ENCODE measurements around the gene TTC39B. TPM values are rescaled to one million over a fixed set of nuclear protein-coding genes. Genes with fewer than 3 reads are reported as not detected.

Gene TTC39B
- total RNA-seq, 2 donors from 2014 or later = 2.0 to 2.3 TPM

- H3K27me3 ChIP-seq = no peaks in the 10 kb centered on the region
- no peaks in the 10 kb centered on the region for H3K4me1 ChIP-seq
- H3K36me3 ChIP-seq = no peaks in the 10 kb centered on the region
- H3K27ac ChIP-seq = no peak overlapping the region
- DNase-seq (ENCODE audit: low spot score) = no peak
- H3K9me3 ChIP-seq = no peaks in the 10 kb centered on the region
- no peak for TF ChIP-seq CTCF (IDR thresholded peaks at IDR 0.05)
- no peak overlapping the region for H3K4me3 ChIP-seq
Observed at GRCh38 chr9:15262581-15262980, 44.4 kb downstream of the TTC39B start.

GRCh38 chr9:15256426-15256825 lies 50.6 kb downstream of the TTC39B start:
- Histone ChIP-seq H3K4me1 (no peaks in the 10 kb centered on the region), H3K27me3 (no peaks in the 10 kb centered on the region), H3K36me3 (no peaks in the 10 kb centered on the region), H3K4me3 (no peak overlapping the region), H3K27ac (no peak overlapping the region), H3K9me3 (no peaks in the 10 kb centered on the region)
- no peak for DNase-seq (ENCODE audit: low spot score)
- no peak for TF ChIP-seq CTCF (IDR thresholded peaks at IDR 0.05)

GRCh38 chr9:15253786-15254185 lies 53.2 kb downstream of the TTC39B start:
- H3K27me3 ChIP-seq = no peaks in the 10 kb centered on the region
- no peaks in the 10 kb centered on the region for H3K9me3 ChIP-seq
- no peak for DNase-seq (ENCODE audit: low spot score)
- no peak for TF ChIP-seq CTCF (IDR thresholded peaks at IDR 0.05)
- peaks cover 0 to 9% of the 10 kb centered on the region in 2 donors for H3K4me1 ChIP-seq
- H3K36me3 ChIP-seq = no peaks in the 10 kb centered on the region
- no peak overlapping the region for H3K27ac ChIP-seq
- H3K4me3 ChIP-seq = no peak overlapping the region

GRCh38 chr9:15253197-15253596 lies 53.8 kb downstream of the TTC39B start:
- Histone ChIP-seq H3K27ac (no peak overlapping the region), H3K4me1 (peaks cover 0 to 9% of the 10 kb centered on the region in 2 donors), H3K9me3 (no peaks in the 10 kb centered on the region), H3K27me3 (no peaks in the 10 kb centered on the region), H3K36me3 (no peaks in the 10 kb centered on the region), H3K4me3 (no peak overlapping the region)
- no peak for TF ChIP-seq CTCF (IDR thresholded peaks at IDR 0.05)
- DNase-seq (ENCODE audit: low spot score) = no peak

- Histone ChIP-seq H3K27ac (peak overlapping the region in 1 of 2 donors; percentile 19), H3K36me3 (no peaks in the 10 kb centered on the region), H3K27me3 (no peaks in the 10 kb centered on the region), H3K4me1 (peaks cover 0 to 9% of the 10 kb centered on the region in 2 donors), H3K9me3 (no peaks in the 10 kb centered on the region), H3K4me3 (no peak overlapping the region)
- DNase-seq (ENCODE audit: low spot score) = no peak
- TF ChIP-seq CTCF (IDR thresholded peaks at IDR 0.05) = no peak
Observed at GRCh38 chr9:15249981-15250380, 57.0 kb downstream of the TTC39B start.

GRCh38 chr9:15249042-15249818 lies 57.8 kb downstream of the TTC39B start:
- DNase-seq (ENCODE audit: low spot score) = no peak
- Histone ChIP-seq H3K4me1 (peaks cover 0 to 9% of the 10 kb centered on the region in 2 donors), H3K9me3 (no peaks in the 10 kb centered on the region), H3K27ac (peak overlapping the region in 1 of 2 donors; percentile 19), H3K36me3 (no peaks in the 10 kb centered on the region), H3K4me3 (no peak overlapping the region), H3K27me3 (no peaks in the 10 kb centered on the region)
- TF ChIP-seq CTCF (IDR thresholded peaks at IDR 0.05) = no peak
